GM12892 (cell line): ENCODE results near the gene GOLGA8B.

ENCODE experiments used
- DNase-seq: peaks from one replicate; pipeline ENCODE4 v3.0.0; 2011; ENCODE audit not compliant: insufficient read length
- FAIRE-seq: peaks from 2 replicates; lab custom pipeline; 2011; peaks lifted over from hg19 to GRCh38; lab: Jason Lieb, UNC
- POLR2A ChIP-seq: IDR thresholded peaks from 2 replicates; pipeline ENCODE4 v1.6.1; 2011; ENCODE audit warnings: low read depth, low read length, control low read depth
- POLR2AphosphoS5 ChIP-seq: IDR thresholded peaks from 2 replicates; pipeline ENCODE4 v1.6.1; 2011; ENCODE audit warnings: low read depth, low read length, control low read depth
- TAF1 ChIP-seq: IDR thresholded peaks from 2 replicates; pipeline ENCODE4 v1.6.1; 2011; ENCODE audit warnings: low read depth, mild to moderate bottlenecking, control low read depth, low read length, borderline replicate concordance

Gene GOLGA8B

GRCh38 chr15:34613301-34613700, 29.9 kb upstream of the GOLGA8B start:
- TF ChIP-seq POLR2AphosphoS5: no peak
- TF ChIP-seq TAF1: no peak
- TF ChIP-seq POLR2A: no peak
- no peak for DNase-seq
- FAIRE-seq: no peak

GRCh38 chr15:34610354-34610753, 26.9 kb upstream of the GOLGA8B start:
- no peak for DNase-seq
- TF ChIP-seq POLR2A (no peak), POLR2AphosphoS5 (no peak), TAF1 (no peak)
- peak; percentile 60 for FAIRE-seq

- FAIRE-seq: peak; percentile 81
- no peak for TF ChIP-seq POLR2AphosphoS5
- no peak for TF ChIP-seq POLR2A
- TF ChIP-seq TAF1: no peak
- no peak for DNase-seq
Observed at GRCh38 chr15:34609102-34610057, 25.9 kb upstream of the GOLGA8B start.

GRCh38 chr15:34608517-34608916, 25.1 kb upstream of the GOLGA8B start:
- no peak for TF ChIP-seq POLR2A
- no peak for TF ChIP-seq POLR2AphosphoS5
- no peak for TF ChIP-seq TAF1
- DNase-seq (no peak), FAIRE-seq (no peak)

- DNase-seq: no peak
- FAIRE-seq: no peak
- no peak for TF ChIP-seq POLR2AphosphoS5
- TF ChIP-seq POLR2A: no peak
- TF ChIP-seq TAF1: no peak
Observed at GRCh38 chr15:34607832-34608231, 24.4 kb upstream of the GOLGA8B start.

- FAIRE-seq (no peak), DNase-seq (no peak)
Observed at GRCh38 chr15:34606545-34606944, 23.1 kb upstream of the GOLGA8B start.

GRCh38 chr15:34606131-34606530, 22.7 kb upstream of the GOLGA8B start:
- no peak for DNase-seq
- FAIRE-seq: no peak
- TF ChIP-seq POLR2A (no peak), POLR2AphosphoS5 (no peak)

More at GRCh38 chr15:34606545-34606944, 23.1 kb upstream of the GOLGA8B start:
- TF ChIP-seq TAF1 (no peak), POLR2A (no peak), POLR2AphosphoS5 (no peak)

GRCh38 chr15:34603095-34603494, 19.6 kb upstream of the GOLGA8B start:
- FAIRE-seq (no peak), DNase-seq (no peak)
- no peak for TF ChIP-seq POLR2AphosphoS5
- TF ChIP-seq TAF1: no peak
- TF ChIP-seq POLR2A: no peak

GRCh38 chr15:34600923-34601322, 17.5 kb upstream of the GOLGA8B start:
- no peak for FAIRE-seq
- no peak for DNase-seq
- TF ChIP-seq POLR2AphosphoS5 (no peak), TAF1 (no peak), POLR2A (no peak)

- FAIRE-seq (no peak), DNase-seq (no peak)
- TF ChIP-seq POLR2AphosphoS5 (no peak), TAF1 (no peak), POLR2A (no peak)
Observed at GRCh38 chr15:34598799-34599585, 15.5 kb upstream of the GOLGA8B start.

GRCh38 chr15:34597316-34597715, 13.9 kb upstream of the GOLGA8B start:
- FAIRE-seq (no peak), DNase-seq (no peak)
- TF ChIP-seq POLR2AphosphoS5 (no peak), TAF1 (no peak), POLR2A (no peak)

GRCh38 chr15:34594361-34594760, 10.9 kb upstream of the GOLGA8B start:
- no peak for FAIRE-seq
- no peak for DNase-seq
- TF ChIP-seq POLR2A: no peak
- no peak for TF ChIP-seq TAF1
- no peak for TF ChIP-seq POLR2AphosphoS5
